H9 (cell line): ENCODE results near the gene SLC4A9. TPM values are rescaled to one million over a fixed set of nuclear protein-coding genes. Genes with fewer than 3 reads are reported as not detected.

Source experiments
- DNase-seq: peaks from one replicate; pipeline ENCODE4 v3.0.0-alpha.2; 2017
- H2AFZ ChIP-seq: one replicate; pipeline ENCODE4 v1.6.1; 2013; ENCODE audit warnings: mild to moderate bottlenecking, low read length, control low read depth, moderate library complexity
- H2AK5ac ChIP-seq: 2 replicates; pipeline ENCODE4 v1.6.1; 2013; ENCODE audit warnings: low read length, control low read depth, mixed read lengths; ENCODE audit not compliant: insufficient read length
- H2BK120ac ChIP-seq: one replicate; pipeline ENCODE4 v1.6.1; 2013; ENCODE audit warnings: low read depth, mild to moderate bottlenecking, low read length, control low read depth, inconsistent platforms; ENCODE audit not compliant: poor library complexity, severe bottlenecking
- H2BK12ac ChIP-seq: 2 replicates; pipeline ENCODE4 v1.6.1; 2013; ENCODE audit warnings: low read length, control low read depth, mixed read lengths, low read depth; ENCODE audit not compliant: insufficient read length
- H2BK15ac ChIP-seq: 2 replicates; pipeline ENCODE4 v1.6.1; 2013; ENCODE audit warnings: low read depth, low read length, control low read depth
- H2BK20ac ChIP-seq: one replicate; pipeline ENCODE4 v1.6.1; 2013; ENCODE audit warnings: low read depth, mild to moderate bottlenecking, low read length, control low read depth, inconsistent platforms; ENCODE audit not compliant: poor library complexity, severe bottlenecking
- H2BK5ac ChIP-seq: 2 replicates; pipeline ENCODE4 v1.6.1; 2013; ENCODE audit warnings: low read length, control low read depth, mixed read lengths; ENCODE audit not compliant: insufficient read length
- H3K14ac ChIP-seq: 2 replicates; pipeline ENCODE4 v1.6.1; 2013; ENCODE audit warnings: low read length, control low read depth; ENCODE audit not compliant: insufficient read depth
- H3K18ac ChIP-seq: 2 replicates; pipeline ENCODE4 v1.6.1; 2013; ENCODE audit warnings: low read depth, mild to moderate bottlenecking, mixed read lengths, low read length, control low read depth; ENCODE audit not compliant: insufficient read length
- H3K23ac ChIP-seq: 2 replicates; pipeline ENCODE4 v1.6.1; 2013; ENCODE audit warnings: low read length, control low read depth, mixed read lengths, low read depth; ENCODE audit not compliant: insufficient read length
- H3K23me2 ChIP-seq: 2 replicates; pipeline ENCODE4 v1.6.1; 2013; ENCODE audit warnings: low read depth, mild to moderate bottlenecking, mixed read lengths, low read length, control low read depth; ENCODE audit not compliant: insufficient read length, poor library complexity, severe bottlenecking
- H3K27ac ChIP-seq: 2 replicates; pipeline ENCODE4 v1.5.1; 2013; ENCODE audit warnings: low read length, control low read depth, mixed read lengths, low read depth; ENCODE audit not compliant: insufficient read length
- H3K27me3 ChIP-seq: 2 replicates; pipeline ENCODE4 v1.6.1; 2013; ENCODE audit warnings: low read length, control low read depth, inconsistent platforms; ENCODE audit not compliant: insufficient read depth
- H3K4ac ChIP-seq: 2 replicates; pipeline ENCODE4 v1.6.1; 2013; ENCODE audit warnings: low read depth, mild to moderate bottlenecking, control low read depth, inconsistent platforms, low read length, moderate library complexity
- H3K4me1 ChIP-seq: 2 replicates; pipeline ENCODE4 v1.6.1; 2013; ENCODE audit warnings: low read length, control low read depth, inconsistent platforms; ENCODE audit not compliant: insufficient read depth
- H3K4me2 ChIP-seq: 2 replicates; pipeline ENCODE4 v1.6.1; 2013; ENCODE audit warnings: low read length, control low read depth, mixed read lengths; ENCODE audit not compliant: insufficient read length, insufficient read depth
- H3K56ac ChIP-seq: 2 replicates; pipeline ENCODE4 v1.6.1; 2013; ENCODE audit warnings: low read depth, mild to moderate bottlenecking, mixed read lengths, low read length, control low read depth; ENCODE audit not compliant: insufficient read length
- H3K79me1 ChIP-seq: 2 replicates; pipeline ENCODE4 v1.6.1; 2013; ENCODE audit warnings: low read depth, mild to moderate bottlenecking, moderate library complexity, low read length, control low read depth, inconsistent platforms; ENCODE audit not compliant: insufficient read depth, poor library complexity, severe bottlenecking
- H3K79me2 ChIP-seq: 2 replicates; pipeline ENCODE4 v1.6.1; 2013; ENCODE audit warnings: low read length, control low read depth, inconsistent platforms; ENCODE audit not compliant: insufficient read depth
- H3K9ac ChIP-seq: 2 replicates; pipeline ENCODE4 v1.6.1; 2013; ENCODE audit warnings: low read length, control low read depth, mixed read lengths; ENCODE audit not compliant: insufficient read length; ENCODE audit errors: extremely low read depth
- H3K9me3 ChIP-seq: one replicate; pipeline ENCODE4 v1.6.1; 2013; ENCODE audit warnings: low read depth, low read length, inconsistent platforms; ENCODE audit not compliant: control insufficient read depth
- H3T11ph ChIP-seq: one replicate; pipeline ENCODE4 v1.6.1; 2013; ENCODE audit warnings: mild to moderate bottlenecking, low read length, control low read depth, inconsistent platforms
- H4K20me1 ChIP-seq: one replicate; pipeline ENCODE4 v1.6.1; 2013; ENCODE audit not compliant: control insufficient read depth, insufficient read length, insufficient read depth
- H4K5ac ChIP-seq: 2 replicates; pipeline ENCODE4 v1.6.1; 2013; ENCODE audit warnings: low read depth, mild to moderate bottlenecking, mixed read lengths, low read length, control low read depth; ENCODE audit not compliant: insufficient read length
- H4K8ac ChIP-seq: replicated peaks from 2 replicates; pipeline ENCODE4 v1.6.1; 2013; ENCODE audit warnings: low read length, control low read depth, mixed read lengths, low read depth; ENCODE audit not compliant: insufficient read length
- H4K91ac ChIP-seq: 2 replicates; pipeline ENCODE4 v1.6.1; 2013; ENCODE audit warnings: low read depth, mild to moderate bottlenecking, moderate library complexity, mixed read lengths, low read length, control low read depth; ENCODE audit not compliant: insufficient read length
- H3K27ac Mint-ChIP-seq, 3 experiments: 2 replicates in 2 of 3; 3 replicates in 1 of 3; pipeline ENCODE4 v1.8.0; 2020 to 2021; ENCODE audit warnings: mixed read lengths in 3 of 3, mild to moderate bottlenecking in 1 of 3, moderate library complexity in 1 of 3
- H3K27me3 Mint-ChIP-seq: 2 replicates; pipeline ENCODE4 v1.8.0; 2021; ENCODE audit warnings: low read depth, mild to moderate bottlenecking, moderate library complexity, mixed read lengths
- H3K36me3 Mint-ChIP-seq, 3 experiments: 2 replicates in 2 of 3; 3 replicates in 1 of 3; pipeline ENCODE4 v1.8.0; 2020 to 2021; ENCODE audit warnings: low read depth in 3 of 3, mixed read lengths in 3 of 3; ENCODE audit not compliant: insufficient read depth in 1 of 3
- H3K4me1 Mint-ChIP-seq, 2 experiments: 2 replicates each; pipeline ENCODE4 v1.8.0; 2020; ENCODE audit warnings: mixed read lengths in 2 of 2
- H3K4me3 Mint-ChIP-seq, 2 experiments: 2 replicates in 1 of 2; 3 replicates in 1 of 2; pipeline ENCODE4 v1.8.0; 2020 to 2021; ENCODE audit warnings: mild to moderate bottlenecking in 2 of 2, mixed read lengths in 2 of 2, moderate library complexity in 1 of 2
- H3K9me3 Mint-ChIP-seq, 2 experiments: 2 replicates in 1 of 2; 3 replicates in 1 of 2; pipeline ENCODE4 v1.8.0; 2020; ENCODE audit warnings: mild to moderate bottlenecking in 2 of 2, mixed read lengths in 2 of 2, moderate library complexity in 1 of 2
- CTCF ChIP-seq: fragments of 200-600 bp; sonication (generic); conservative IDR thresholded peaks from 3 replicates; pipeline ENCODE4 v1.8.0; 2021; ENCODE audit warnings: antibody characterized with exemption, mild to moderate bottlenecking
- WGBS: extraction: QIAGEN DNeasy Blood & Tissue Kit; methylation state at CpG from one replicate; pipeline ENCODE4 v1.1.7; 2013; ENCODE audit warnings: missing lambda C conversion rate, low lambda C conversion rate, mixed read lengths; ENCODE audit not compliant: insufficient read length; ENCODE audit errors: extremely low coverage; 5-methylcytosine and 5-hydroxymethylcytosine counted together
- total RNA-seq: library from RNA; stranded (reverse); gene quantifications from 2 replicates; pipeline ENCODE4 v1.2.1, GENCODE V29; 2021

SLC4A9 gene
- total RNA-seq, 1 experiment from 2014 or later, result 0.07 TPM

GRCh38 chr5:140423609-140424008, 63.6 kb downstream of the SLC4A9 start:
- H3K27ac Mint-ChIP-seq, result no peak overlapping the region
- no CpG with 5 or more reads among the region's 2 CpGs for WGBS
- peaks cover 20 to 30% (median 25%) of the 10 kb centered on the region in 3 experiments; a peak in 6 of 7 replicates for H3K36me3 Mint-ChIP-seq

More at GRCh38 chr5:140423609-140424008, 63.6 kb downstream of the SLC4A9 start:
- no peak overlapping the region for H2BK20ac ChIP-seq
- Mint-ChIP-seq H3K4me3 (no peak overlapping the region), H3K9me3 (peaks cover 13% of the 10 kb centered on the region in 2 experiments), H3K4me1 (peaks cover 10 to 21% of the 10 kb centered on the region in 2 experiments), H3K27me3 (no peaks in the 10 kb centered on the region)
- no peak for DNase-seq
- no peaks in the 10 kb centered on the region for H4K20me1 ChIP-seq
- H3K79me2 ChIP-seq, result peaks cover 22% of the 10 kb centered on the region; the same call in 1 of the 2 replicates
- H4K5ac ChIP-seq, result no peak overlapping the region
- H2BK12ac ChIP-seq, result no peak overlapping the region
- H2BK5ac ChIP-seq, result no peak overlapping the region
- no peak overlapping the region for H2BK120ac ChIP-seq
- H4K8ac ChIP-seq, result no peak overlapping the region
- H3K4me2 ChIP-seq, result no peak overlapping the region
- H4K91ac ChIP-seq, result no peak overlapping the region
- no peak overlapping the region for H3K4ac ChIP-seq
- H2AK5ac ChIP-seq, result no peak overlapping the region
- no peak overlapping the region for H3K18ac ChIP-seq
- no peak overlapping the region for H3K27ac ChIP-seq
- no peak overlapping the region for H3K23ac ChIP-seq
- no peaks in the 10 kb centered on the region for H3K9me3 ChIP-seq
- no peaks in the 10 kb centered on the region for H3K27me3 ChIP-seq
- H3K14ac ChIP-seq, result no peak overlapping the region
- no peak for TF ChIP-seq CTCF
- no peaks in the 10 kb centered on the region for H3K4me1 ChIP-seq
- no peak overlapping the region for H3K56ac ChIP-seq
- H3K23me2 ChIP-seq, result no peaks in the 10 kb centered on the region
- no peak overlapping the region for H2BK15ac ChIP-seq
- peaks cover 4% of the 10 kb centered on the region for H3K79me1 ChIP-seq
- no peak overlapping the region for H3T11ph ChIP-seq
- no peak overlapping the region for H2AFZ ChIP-seq
- H3K9ac ChIP-seq, result no peak overlapping the region
